ENCODE data around the gene ADAM11. TPM values are rescaled to one million over a fixed set of nuclear protein-coding genes. Genes with fewer than 3 reads are reported as not detected.

ADAM11 gene
- total and polyA plus RNA-seq, 2 donors from 2014 or later: 0.24 to 0.28 TPM

DNA sequence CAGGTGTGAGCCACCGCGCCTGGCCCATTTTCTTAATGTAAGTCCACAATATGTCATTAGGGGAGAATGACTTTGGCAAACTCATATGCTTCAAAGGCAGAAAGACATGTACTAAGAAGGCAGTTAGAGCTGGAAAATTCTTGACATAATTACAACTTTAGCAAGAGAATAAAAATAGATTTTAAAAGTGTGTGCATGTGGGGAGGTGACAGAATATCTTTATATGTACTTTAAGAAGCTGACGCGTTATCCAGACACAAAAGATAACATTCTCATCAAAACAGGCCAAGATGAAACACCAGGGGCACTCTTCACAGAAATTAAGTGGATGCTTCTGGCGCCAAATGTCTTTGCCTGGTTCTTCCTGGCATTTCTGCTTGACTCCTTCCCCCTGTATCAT is 43.1 kb downstream of the ADAM11 start:
- Histone ChIP-seq H3K27ac (ENCODE audit: low read depth in 2 of 2, low read length in 2 of 2) (no peak overlapping the region), H3K27me3 (ENCODE audit: control insufficient read depth, insufficient read depth, low read length) (no peaks in the 10 kb centered on the region), H3K4me3 (ENCODE audit: low read length in 3 of 3) (no peak overlapping the region), H3K36me3 (ENCODE audit: control insufficient read depth in 2 of 3, insufficient read depth in 3 of 3, low read length in 3 of 3) (peaks cover 0 to 6% (median 0%) of the 10 kb centered on the region in 3 donors), H3K9ac (ENCODE audit: low read length in 3 of 3) (no peak overlapping the region), H3K9me3 (ENCODE audit: control insufficient read depth in 2 of 3, insufficient read depth in 1 of 3, low read length in 3 of 3) (no peaks in the 10 kb centered on the region), H3K4me1 (ENCODE audit: control insufficient read depth in 2 of 3, insufficient read depth in 2 of 3, low read depth in 1 of 3, low read length in 3 of 3) (no peaks in the 10 kb centered on the region)
- intact Hi-C loops (cut with DNase I): no loop called here
- TF ChIP-seq, protein P1, sequence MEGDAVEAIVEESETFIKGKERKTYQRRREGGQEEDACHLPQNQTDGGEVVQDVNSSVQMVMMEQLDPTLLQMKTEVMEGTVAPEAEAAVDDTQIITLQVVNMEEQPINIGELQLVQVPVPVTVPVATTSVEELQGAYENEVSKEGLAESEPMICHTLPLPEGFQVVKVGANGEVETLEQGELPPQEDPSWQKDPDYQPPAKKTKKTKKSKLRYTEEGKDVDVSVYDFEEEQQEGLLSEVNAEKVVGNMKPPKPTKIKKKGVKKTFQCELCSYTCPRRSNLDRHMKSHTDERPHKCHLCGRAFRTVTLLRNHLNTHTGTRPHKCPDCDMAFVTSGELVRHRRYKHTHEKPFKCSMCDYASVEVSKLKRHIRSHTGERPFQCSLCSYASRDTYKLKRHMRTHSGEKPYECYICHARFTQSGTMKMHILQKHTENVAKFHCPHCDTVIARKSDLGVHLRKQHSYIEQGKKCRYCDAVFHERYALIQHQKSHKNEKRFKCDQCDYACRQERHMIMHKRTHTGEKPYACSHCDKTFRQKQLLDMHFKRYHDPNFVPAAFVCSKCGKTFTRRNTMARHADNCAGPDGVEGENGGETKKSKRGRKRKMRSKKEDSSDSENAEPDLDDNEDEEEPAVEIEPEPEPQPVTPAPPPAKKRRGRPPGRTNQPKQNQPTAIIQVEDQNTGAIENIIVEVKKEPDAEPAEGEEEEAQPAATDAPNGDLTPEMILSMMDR (IDR thresholded peaks at IDR 0.05; ENCODE audit: borderline replicate concordance, extremely low read depth, insufficient read depth): no peak
- FAIRE-seq (no peak), DNase-seq (no peak)

DNA sequence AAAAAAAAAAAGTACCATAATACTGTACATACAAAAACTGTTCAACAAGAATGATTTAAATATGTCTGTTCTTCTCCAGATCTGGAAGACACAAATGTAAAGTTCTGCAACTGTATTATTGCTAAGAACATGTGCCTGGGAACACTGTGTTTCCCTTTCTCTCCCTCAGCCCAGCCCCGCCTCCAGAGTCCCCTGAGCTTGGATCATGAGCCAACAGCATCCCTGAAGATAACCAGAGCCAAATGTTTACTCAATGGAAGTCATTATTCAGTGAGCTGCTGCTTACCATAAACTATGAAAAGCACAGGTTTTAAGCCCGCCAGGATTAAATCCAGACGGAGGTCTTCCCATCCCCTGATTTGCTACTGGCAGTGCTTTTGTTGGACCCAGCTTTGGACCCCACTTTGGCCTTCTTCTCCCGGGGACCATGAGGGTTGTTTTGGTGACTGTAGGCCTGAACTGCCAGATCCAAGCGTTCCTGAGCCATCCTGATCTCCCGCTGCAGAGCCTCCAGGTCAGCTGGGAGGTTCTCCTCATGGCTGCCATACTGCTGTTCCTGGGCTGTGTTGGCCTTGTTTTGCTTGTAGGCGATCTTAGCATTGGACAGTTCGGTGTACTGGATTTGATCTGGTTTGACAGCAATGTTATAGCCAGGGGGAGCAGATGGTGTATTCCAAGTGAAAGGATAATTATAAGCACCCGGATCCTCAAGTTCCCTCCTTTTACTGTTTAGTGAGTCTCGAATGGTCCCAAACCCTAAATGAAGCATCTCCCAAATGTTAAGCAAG is 45.7 kb downstream of the ADAM11 start:
- no peak overlapping the region for H3K9ac ChIP-seq (ENCODE audit: low read length in 3 of 3)
- TF ChIP-seq, protein P1 (IDR thresholded peaks at IDR 0.05; ENCODE audit: borderline replicate concordance, extremely low read depth, insufficient read depth): no peak
- intact Hi-C loops (cut with DNase I): no loop called here
- H3K27ac ChIP-seq (ENCODE audit: low read depth in 2 of 2, low read length in 2 of 2): no peak overlapping the region
- H3K4me1 ChIP-seq (ENCODE audit: control insufficient read depth in 2 of 3, insufficient read depth in 2 of 3, low read depth in 1 of 3, low read length in 3 of 3): no peaks in the 10 kb centered on the region
- H3K36me3 ChIP-seq (ENCODE audit: control insufficient read depth in 2 of 3, insufficient read depth in 3 of 3, low read length in 3 of 3): peaks cover 0 to 6% (median 0%) of the 10 kb centered on the region in 3 donors
- H3K9me3 ChIP-seq (ENCODE audit: control insufficient read depth in 2 of 3, insufficient read depth in 1 of 3, low read length in 3 of 3): no peaks in the 10 kb centered on the region
- no peak for DNase-seq
- H3K27me3 ChIP-seq (ENCODE audit: control insufficient read depth, insufficient read depth, low read length): no peaks in the 10 kb centered on the region
- FAIRE-seq: no peak
- no peak overlapping the region for H3K4me3 ChIP-seq (ENCODE audit: low read length in 3 of 3)

DNA sequence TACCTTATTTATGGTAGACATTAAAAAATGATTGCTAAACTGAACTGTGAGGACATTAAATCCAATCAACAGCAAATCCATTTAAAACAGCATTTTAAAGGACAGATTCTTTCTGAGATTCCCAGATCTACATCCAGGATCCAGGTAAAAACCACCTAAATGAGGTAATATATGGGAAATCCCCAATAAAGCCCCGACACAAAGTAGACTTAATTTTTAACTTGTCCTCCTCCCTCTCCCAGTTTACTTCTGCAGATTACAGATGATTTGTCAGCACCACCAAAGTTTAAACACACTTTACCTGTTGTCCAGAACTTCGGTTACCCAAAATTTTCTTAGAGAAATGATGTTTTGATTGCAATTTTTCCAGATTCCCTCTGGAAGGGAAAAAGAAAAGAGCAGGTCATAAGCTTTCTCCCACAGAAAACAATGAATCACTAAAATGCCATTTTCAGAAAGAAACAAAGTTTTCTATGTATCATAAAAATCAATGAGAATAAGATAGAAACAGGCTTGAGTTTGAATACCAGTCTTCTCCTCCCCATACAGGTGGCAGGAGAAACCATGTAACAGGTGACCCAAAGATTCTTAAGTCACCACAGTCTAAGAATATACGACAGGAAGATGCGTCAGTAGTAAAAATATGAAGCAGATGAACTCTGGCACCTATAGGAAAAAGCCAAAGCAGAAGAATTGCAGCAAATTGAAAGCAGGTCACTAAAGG is 48.5 kb downstream of the ADAM11 start:
- Histone ChIP-seq H3K4me1 (ENCODE audit: control insufficient read depth in 2 of 3, insufficient read depth in 2 of 3, low read depth in 1 of 3, low read length in 3 of 3) (no peaks in the 10 kb centered on the region), H3K27ac (ENCODE audit: low read depth in 2 of 2, low read length in 2 of 2) (no peak overlapping the region), H3K9ac (ENCODE audit: low read length in 3 of 3) (no peak overlapping the region), H3K4me3 (ENCODE audit: low read length in 3 of 3) (no peak overlapping the region), H3K27me3 (ENCODE audit: control insufficient read depth, insufficient read depth, low read length) (no peaks in the 10 kb centered on the region), H3K9me3 (ENCODE audit: control insufficient read depth in 2 of 3, insufficient read depth in 1 of 3, low read length in 3 of 3) (no peaks in the 10 kb centered on the region), H3K36me3 (ENCODE audit: control insufficient read depth in 2 of 3, insufficient read depth in 3 of 3, low read length in 3 of 3) (peaks cover 0 to 6% (median 0%) of the 10 kb centered on the region in 3 donors)
- intact Hi-C loops (cut with DNase I): no loop called here
- DNase-seq (no peak), FAIRE-seq (no peak)
- TF ChIP-seq, protein P1 (IDR thresholded peaks at IDR 0.05; ENCODE audit: borderline replicate concordance, extremely low read depth, insufficient read depth): no peak

Measured in kidney (tissue), 14 donors.